Measurements from ENCODE around the gene PHACTR1.

Gene PHACTR1

DNA sequence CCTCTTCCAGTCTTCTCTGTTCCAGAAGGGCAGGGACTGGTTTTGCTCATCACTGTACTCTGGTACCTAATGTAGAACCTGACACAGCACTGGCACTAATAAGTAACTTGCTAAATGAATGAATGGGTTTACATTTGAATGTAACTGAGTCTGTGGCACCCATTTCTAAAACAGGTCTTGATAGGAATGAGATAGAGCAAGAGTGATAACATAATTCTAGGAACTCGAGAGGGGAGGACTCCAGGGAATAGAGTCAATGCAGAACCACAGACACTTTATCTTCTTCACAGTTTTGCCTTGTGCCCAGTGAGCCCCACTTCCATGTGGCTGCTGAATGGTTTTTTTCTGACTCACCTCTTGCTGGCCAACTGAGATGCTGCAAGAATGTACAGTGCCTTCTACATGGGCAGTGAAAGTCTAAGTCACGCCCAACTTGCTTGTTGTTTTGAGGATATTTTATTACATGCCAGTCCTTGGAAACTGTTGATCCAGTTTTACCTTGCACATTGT is 550.6 kb downstream of the PHACTR1 start:
- 0 out of 2 replicates have a peak, but pooled peaks cover 3% of the 10 kb centered on the region for H3K36me3 ChIP-seq (ENCODE audit: insufficient read depth, low read depth, low read length)
- peaks cover 5% of the 10 kb centered on the region for H3K4me1 ChIP-seq (ENCODE audit: insufficient read depth, low read length)
- no peak overlapping the region for H3K9ac ChIP-seq (ENCODE audit: low read depth, low read length)
- H3K27me3 ChIP-seq (ENCODE audit: insufficient read depth, low read length) = no peaks in the 10 kb centered on the region
- H3K9me3 ChIP-seq (ENCODE audit: insufficient read depth, low read depth, low read length) = no peaks in the 10 kb centered on the region
- no peak overlapping the region for H3K4me3 ChIP-seq (ENCODE audit: low read length)
- H3K27ac ChIP-seq (ENCODE audit: low read length) = no peak overlapping the region

DNA sequence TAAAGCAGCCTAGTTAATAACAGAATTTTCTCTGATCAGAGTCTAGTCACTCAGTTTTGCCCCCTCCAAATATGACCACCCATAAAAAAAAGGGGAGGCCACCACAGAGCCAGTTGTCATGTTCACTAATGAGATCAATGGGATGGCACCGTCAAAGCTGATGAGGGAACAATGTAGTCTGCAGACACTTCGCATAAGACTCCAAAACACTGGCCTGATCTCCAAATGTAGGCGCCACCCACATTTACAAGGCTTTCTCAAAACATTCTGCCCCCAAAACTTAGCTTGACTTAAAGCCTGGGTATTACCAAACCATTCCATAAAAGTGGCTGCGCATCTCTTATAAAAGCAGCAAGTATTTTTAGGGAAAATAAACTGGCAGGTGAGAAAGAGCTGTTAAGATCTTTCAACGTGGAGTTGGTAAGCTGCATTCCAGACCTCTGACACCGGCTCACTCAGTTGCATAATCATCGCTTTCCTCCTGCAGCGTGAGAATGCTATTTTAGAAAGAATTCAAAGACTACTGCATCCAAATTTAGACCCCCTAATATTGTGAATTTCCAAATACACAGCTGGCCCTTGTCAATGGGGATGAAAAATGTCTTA is 552.4 kb downstream of the PHACTR1 start:
- Histone ChIP-seq H3K9me3 (ENCODE audit: insufficient read depth, low read depth, low read length) (no peaks in the 10 kb centered on the region), H3K4me3 (ENCODE audit: low read length) (no peak overlapping the region), H3K27me3 (ENCODE audit: insufficient read depth, low read length) (no peaks in the 10 kb centered on the region), H3K9ac (ENCODE audit: low read depth, low read length) (no peak overlapping the region), H3K36me3 (ENCODE audit: insufficient read depth, low read depth, low read length) (0 out of 2 replicates have a peak, but pooled peaks cover 3% of the 10 kb centered on the region), H3K27ac (ENCODE audit: low read length) (no peak overlapping the region), H3K4me1 (ENCODE audit: insufficient read depth, low read length) (peaks cover 5% of the 10 kb centered on the region)

DNA sequence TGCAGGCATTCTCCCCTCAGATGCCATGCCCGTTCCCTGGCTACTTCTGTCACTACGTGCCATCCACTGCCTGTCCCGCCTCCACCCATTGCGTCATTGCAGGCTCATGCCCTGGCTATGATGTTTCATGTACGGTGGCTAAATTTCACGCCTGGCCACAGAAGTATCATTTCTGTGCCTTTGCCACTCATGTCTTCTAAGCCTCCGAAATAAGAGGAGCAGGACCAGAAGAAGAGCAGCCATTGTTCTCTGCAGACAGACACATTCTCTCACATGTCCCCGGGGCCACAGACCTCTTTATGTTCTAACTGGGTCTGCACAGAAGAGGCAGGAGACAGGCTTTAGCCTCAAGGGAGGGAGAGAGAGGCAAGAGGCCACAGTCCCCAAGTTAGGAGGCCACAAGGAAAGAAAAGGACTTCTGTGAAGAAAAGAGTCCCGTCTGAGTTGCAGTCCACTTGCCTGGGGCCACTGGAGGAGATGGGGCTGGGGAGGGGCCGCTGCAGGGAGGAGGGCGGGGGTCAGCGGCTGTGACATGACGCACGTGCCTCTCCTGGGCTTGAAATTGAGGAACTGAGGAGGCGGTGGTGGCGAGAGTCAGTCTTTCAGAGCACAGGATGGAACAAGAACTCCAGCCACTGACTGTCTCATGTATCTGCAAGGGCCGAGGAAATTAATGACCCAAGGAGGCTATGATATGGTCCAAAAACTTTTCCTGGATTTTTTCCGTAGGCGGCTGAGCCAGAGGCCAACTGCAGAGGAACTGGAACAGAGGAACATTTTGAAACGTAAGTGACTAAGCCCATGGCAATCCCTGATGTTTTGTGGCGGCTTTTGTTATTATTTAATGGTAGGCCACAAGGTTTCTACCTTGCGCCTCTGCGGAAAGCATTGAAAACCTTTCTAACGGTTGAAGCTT is 555.8 kb downstream of the PHACTR1 start:
- Histone ChIP-seq H3K9ac (ENCODE audit: low read depth, low read length) (no peak overlapping the region), H3K9me3 (ENCODE audit: insufficient read depth, low read depth, low read length) (no peaks in the 10 kb centered on the region), H3K27ac (ENCODE audit: low read length) (no peak overlapping the region), H3K36me3 (ENCODE audit: insufficient read depth, low read depth, low read length) (no peaks in the 10 kb centered on the region), H3K4me1 (ENCODE audit: insufficient read depth, low read length) (peaks cover 5% of the 10 kb centered on the region), H3K4me3 (ENCODE audit: low read length) (no peak overlapping the region), H3K27me3 (ENCODE audit: insufficient read depth, low read length) (no peaks in the 10 kb centered on the region)

DNA sequence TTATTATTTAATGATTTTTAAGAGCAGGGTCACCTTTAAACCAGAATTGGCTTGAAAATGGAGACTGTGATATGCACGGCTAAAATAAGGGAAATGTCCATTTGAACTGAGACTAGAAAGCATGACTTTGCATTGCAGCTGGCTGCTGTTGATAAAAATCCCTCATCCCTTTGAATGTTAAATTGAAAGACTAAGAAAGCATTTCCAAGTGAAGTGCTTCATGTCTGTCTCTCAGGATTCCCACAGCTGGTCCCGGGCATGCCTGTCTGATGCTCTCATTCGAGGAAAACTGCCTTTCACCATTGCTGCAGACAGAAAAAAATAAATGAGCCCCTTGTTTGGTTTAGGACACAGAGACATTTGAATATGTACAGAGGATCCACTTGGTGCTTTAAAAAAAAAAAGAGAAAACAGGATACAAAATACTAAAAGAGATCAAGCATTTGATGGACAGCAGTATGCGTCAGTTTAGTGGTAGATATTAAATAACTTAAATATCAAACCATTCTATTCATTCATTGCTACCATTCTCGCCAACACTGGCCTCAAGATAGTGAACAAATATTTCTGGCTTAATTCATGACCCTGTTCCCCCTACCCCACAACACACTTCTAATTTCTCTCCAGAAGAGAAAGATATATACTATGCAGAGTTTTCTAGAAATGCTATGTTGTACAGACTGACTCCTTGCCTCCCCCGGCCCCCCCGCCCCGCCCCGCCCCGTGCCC is 556.8 kb downstream of the PHACTR1 start:
- H3K27me3 ChIP-seq (ENCODE audit: insufficient read depth, low read length) = no peaks in the 10 kb centered on the region
- no peaks in the 10 kb centered on the region for H3K9me3 ChIP-seq (ENCODE audit: insufficient read depth, low read depth, low read length)
- H3K36me3 ChIP-seq (ENCODE audit: insufficient read depth, low read depth, low read length) = no peaks in the 10 kb centered on the region
- H3K4me1 ChIP-seq (ENCODE audit: insufficient read depth, low read length) = peaks cover 5% of the 10 kb centered on the region
- no peak overlapping the region for H3K9ac ChIP-seq (ENCODE audit: low read depth, low read length)
- H3K4me3 ChIP-seq (ENCODE audit: low read length) = no peak overlapping the region
- no peak overlapping the region for H3K27ac ChIP-seq (ENCODE audit: low read length)

DNA sequence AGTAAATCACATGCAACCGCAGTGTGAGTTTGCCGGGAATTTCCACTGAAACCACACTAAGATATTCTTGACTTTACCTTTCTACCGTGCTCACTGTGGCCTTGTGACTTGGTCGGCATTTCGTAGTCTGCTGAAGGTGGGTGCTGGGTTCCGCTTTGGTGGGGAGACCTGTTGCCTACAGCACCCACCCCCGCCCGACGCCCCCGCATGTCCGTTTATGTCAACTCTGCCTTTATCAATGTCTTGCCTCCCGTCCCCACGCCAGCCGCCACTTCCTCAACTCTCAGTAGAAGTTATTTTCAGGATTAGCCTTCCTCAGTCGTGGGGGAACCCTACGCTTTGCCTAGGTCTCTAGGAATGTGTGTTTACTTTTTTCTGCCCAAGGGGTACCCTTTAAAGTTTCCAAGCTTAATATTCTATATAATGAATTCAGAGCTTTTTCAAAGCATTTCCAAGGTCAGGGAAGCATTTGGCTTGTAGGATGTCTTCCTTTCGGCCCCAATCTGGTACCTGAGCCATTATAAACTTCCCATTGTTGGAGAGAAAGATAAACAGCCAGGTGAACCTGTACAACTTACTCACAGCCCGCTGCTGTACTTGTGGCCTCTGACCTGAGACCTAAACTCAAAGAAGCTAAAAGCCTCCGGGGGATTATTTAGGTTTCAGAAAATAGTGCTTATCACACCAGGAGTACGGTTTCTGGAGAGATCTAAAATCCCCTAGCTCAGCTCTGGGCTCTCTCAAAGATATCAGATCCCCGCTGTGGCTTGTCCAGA is 557.6 kb downstream of the PHACTR1 start:
- no peaks in the 10 kb centered on the region for H3K27me3 ChIP-seq (ENCODE audit: insufficient read depth, low read length)
- no peak overlapping the region for H3K4me3 ChIP-seq (ENCODE audit: low read length)
- H3K27ac ChIP-seq (ENCODE audit: low read length) = no peak overlapping the region
- peaks cover 2% of the 10 kb centered on the region for H3K4me1 ChIP-seq (ENCODE audit: insufficient read depth, low read length)
- no peaks in the 10 kb centered on the region for H3K9me3 ChIP-seq (ENCODE audit: insufficient read depth, low read depth, low read length)
- no peak overlapping the region for H3K9ac ChIP-seq (ENCODE audit: low read depth, low read length)
- no peaks in the 10 kb centered on the region for H3K36me3 ChIP-seq (ENCODE audit: insufficient read depth, low read depth, low read length)

DNA sequence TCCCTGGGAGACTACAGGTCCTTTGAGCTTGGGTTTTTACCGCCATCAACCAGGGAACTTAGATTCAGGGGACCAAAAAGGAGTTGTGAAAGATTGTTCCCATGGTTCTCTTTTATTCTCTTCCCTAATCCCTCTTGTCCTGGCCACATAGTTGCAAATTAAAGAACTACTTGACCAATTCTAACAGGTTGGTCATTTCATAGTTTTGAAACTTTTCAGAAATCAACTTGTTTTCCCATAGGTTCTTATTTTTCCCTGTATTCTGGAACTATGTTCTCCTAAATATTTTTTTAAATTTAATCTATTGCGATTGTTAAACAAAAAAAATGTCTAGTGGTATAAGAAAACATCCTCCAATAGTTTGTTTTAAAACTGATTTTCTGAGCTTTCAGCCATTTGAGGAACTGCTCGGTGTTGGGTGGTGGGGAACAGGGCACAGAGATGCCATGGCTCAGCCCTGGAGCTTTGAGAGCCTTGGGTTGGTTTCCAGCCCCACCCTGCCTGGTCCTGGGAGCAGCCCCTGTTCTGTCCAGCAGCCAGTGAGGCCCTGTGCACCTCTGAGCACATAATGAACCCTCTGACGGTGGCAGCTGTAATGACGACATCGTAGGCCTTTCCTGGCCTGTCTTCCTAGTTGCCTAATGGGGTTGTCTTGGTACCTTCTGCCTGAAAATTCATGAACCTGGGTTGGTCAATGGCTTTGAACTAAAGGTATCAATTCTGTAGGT is 558.3 kb downstream of the PHACTR1 start:
- no peaks in the 10 kb centered on the region for H3K27me3 ChIP-seq (ENCODE audit: insufficient read depth, low read length)
- H3K4me3 ChIP-seq (ENCODE audit: low read length) = no peak overlapping the region
- no peak overlapping the region for H3K9ac ChIP-seq (ENCODE audit: low read depth, low read length)
- no peaks in the 10 kb centered on the region for H3K9me3 ChIP-seq (ENCODE audit: insufficient read depth, low read depth, low read length)
- no peaks in the 10 kb centered on the region; the same call in 1 of the 2 replicates for H3K4me1 ChIP-seq (ENCODE audit: insufficient read depth, low read length)
- H3K36me3 ChIP-seq (ENCODE audit: insufficient read depth, low read depth, low read length) = no peaks in the 10 kb centered on the region
- no peak overlapping the region for H3K27ac ChIP-seq (ENCODE audit: low read length)

DNA sequence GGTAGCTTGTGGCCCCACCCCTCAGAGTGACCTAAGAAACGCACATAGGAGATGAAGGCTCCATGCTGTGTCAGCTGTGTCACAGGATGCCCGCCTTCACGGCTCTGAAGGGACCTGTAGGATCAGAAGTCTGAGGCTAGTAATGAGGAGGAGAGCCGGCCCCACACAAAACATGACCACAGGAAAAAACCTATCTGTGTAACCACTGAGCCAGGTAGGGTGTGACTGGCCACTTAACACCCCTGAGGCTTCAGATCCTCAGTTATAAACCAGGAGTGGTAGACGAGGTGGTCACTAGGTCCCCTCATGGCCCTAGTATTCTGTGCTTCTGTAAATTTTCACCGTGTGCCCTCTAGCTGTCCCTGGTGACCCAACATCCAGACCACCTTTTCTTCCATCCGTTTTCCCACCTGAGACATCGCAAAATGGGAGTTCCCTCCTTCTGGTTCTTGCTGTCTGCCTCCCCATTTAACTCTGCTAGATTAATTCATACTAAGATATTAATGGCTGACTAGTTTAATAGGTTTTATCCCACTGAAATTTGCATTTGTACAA is 558.9 kb downstream of the PHACTR1 start:
- Histone ChIP-seq H3K27ac (ENCODE audit: low read length) (no peak overlapping the region), H3K9me3 (ENCODE audit: insufficient read depth, low read depth, low read length) (no peaks in the 10 kb centered on the region), H3K4me1 (ENCODE audit: insufficient read depth, low read length) (no peaks in the 10 kb centered on the region), H3K36me3 (ENCODE audit: insufficient read depth, low read depth, low read length) (no peaks in the 10 kb centered on the region), H3K9ac (ENCODE audit: low read depth, low read length) (no peak overlapping the region), H3K4me3 (ENCODE audit: low read length) (no peak overlapping the region), H3K27me3 (ENCODE audit: insufficient read depth, low read length) (no peaks in the 10 kb centered on the region)

DNA sequence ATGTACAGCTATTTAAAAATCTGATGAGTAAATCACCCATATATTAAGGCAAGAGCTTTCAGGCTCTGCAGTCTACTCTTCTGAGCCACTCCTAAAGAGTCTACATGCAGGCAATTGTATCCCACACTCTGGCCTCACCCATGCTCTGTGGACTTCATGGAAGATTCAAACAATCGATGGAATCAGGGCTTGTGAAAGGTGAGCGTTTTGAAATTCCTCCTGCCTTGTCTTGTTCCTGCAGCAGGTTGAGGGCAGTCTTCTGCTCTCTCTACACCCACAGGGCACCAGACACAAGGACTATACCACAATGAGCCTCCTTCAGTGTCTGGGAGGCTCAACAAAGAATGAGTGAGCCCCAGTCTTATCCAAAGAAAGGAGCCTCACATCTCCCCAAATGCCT is 560.7 kb downstream of the PHACTR1 start:
- H3K27me3 ChIP-seq (ENCODE audit: insufficient read depth, low read length) = no peaks in the 10 kb centered on the region
- no peak overlapping the region for H3K27ac ChIP-seq (ENCODE audit: low read length)
- H3K4me1 ChIP-seq (ENCODE audit: insufficient read depth, low read length) = no peaks in the 10 kb centered on the region
- H3K36me3 ChIP-seq (ENCODE audit: insufficient read depth, low read depth, low read length) = no peaks in the 10 kb centered on the region
- no peak overlapping the region for H3K4me3 ChIP-seq (ENCODE audit: low read length)
- H3K9me3 ChIP-seq (ENCODE audit: insufficient read depth, low read depth, low read length) = no peaks in the 10 kb centered on the region
- no peak overlapping the region for H3K9ac ChIP-seq (ENCODE audit: low read depth, low read length)

DNA sequence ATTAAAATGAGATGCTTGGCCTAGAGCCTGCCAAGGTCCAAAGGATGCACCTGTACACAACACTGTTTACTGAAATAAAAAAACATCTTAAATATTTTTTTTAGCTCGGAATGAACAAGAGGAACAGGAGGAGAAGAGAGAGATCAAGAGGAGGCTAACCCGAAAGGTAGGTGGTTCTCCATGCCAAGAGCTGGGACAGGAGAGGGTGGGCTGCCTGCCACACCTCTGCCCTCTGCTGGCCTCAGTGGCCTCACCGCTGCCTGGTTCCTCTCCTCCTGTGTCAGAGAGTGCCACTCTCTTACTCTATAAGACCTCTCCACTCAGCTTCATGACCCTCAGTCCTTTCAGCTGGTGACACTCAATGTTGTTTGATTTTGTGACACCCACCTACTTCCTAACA is 561.6 kb downstream of the PHACTR1 start:
- H3K4me1 ChIP-seq (ENCODE audit: insufficient read depth, low read length) = no peaks in the 10 kb centered on the region
- H3K27ac ChIP-seq (ENCODE audit: low read length) = no peak overlapping the region
- H3K27me3 ChIP-seq (ENCODE audit: insufficient read depth, low read length) = no peaks in the 10 kb centered on the region
- H3K9ac ChIP-seq (ENCODE audit: low read depth, low read length) = no peak overlapping the region
- H3K9me3 ChIP-seq (ENCODE audit: insufficient read depth, low read depth, low read length) = no peaks in the 10 kb centered on the region
- no peaks in the 10 kb centered on the region for H3K36me3 ChIP-seq (ENCODE audit: insufficient read depth, low read depth, low read length)
- H3K4me3 ChIP-seq (ENCODE audit: low read length) = no peak overlapping the region

DNA sequence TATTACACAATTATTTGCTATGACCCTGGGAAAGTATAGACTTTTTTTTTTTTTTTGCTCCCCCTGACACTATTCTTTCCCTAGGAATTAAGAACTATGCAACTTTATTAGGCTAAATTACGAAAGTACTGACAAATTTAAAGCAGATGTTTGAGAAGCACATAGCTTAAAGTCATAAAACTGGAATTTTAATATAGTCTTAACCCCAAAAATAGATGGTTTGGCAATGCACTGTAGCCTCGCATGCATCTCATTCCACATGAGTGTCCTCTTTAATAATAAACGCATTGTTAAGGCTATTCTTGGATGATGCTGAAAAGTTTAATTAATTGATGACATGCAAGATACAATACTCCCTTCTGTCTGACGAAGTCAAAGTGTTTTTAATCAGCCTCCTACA is 562.4 kb downstream of the PHACTR1 start:
- H3K9me3 ChIP-seq (ENCODE audit: insufficient read depth, low read depth, low read length) = no peaks in the 10 kb centered on the region
- H3K27me3 ChIP-seq (ENCODE audit: insufficient read depth, low read length) = no peaks in the 10 kb centered on the region
- H3K4me1 ChIP-seq (ENCODE audit: insufficient read depth, low read length) = no peaks in the 10 kb centered on the region
- peaks cover 6% of the 10 kb centered on the region for H3K36me3 ChIP-seq (ENCODE audit: insufficient read depth, low read depth, low read length)
- H3K9ac ChIP-seq (ENCODE audit: low read depth, low read length) = no peak overlapping the region
- no peak overlapping the region for H3K27ac ChIP-seq (ENCODE audit: low read length)
- no peak overlapping the region for H3K4me3 ChIP-seq (ENCODE audit: low read length)
